NB4 (cell line): Measurements from ENCODE around the gene KRTAP19-6.

ENCODE experiments used
- CTCF ChIP-seq: IDR thresholded peaks from one replicate; pipeline ENCODE4 v1.5.1; 2012; ENCODE audit warnings: low read depth, low read length
- MAX ChIP-seq: IDR thresholded peaks from 2 replicates; pipeline ENCODE4 v1.6.1; 2011; ENCODE audit warnings: low read depth, low read length
- POLR2A ChIP-seq: IDR thresholded peaks from 2 replicates; pipeline ENCODE4 v1.6.1; 2011; ENCODE audit warnings: mild to moderate bottlenecking; ENCODE audit not compliant: insufficient read length; ENCODE audit errors: extremely low read depth

- no peak for TF ChIP-seq CTCF
- no peak for TF ChIP-seq POLR2A
- no peak for TF ChIP-seq MAX
These were observed 21.4 kb upstream of the KRTAP19-6 start for GRCh38 chr21:30563072-30563471.
